ENCODE data around the gene THOC1. TPM values are rescaled to one million over a fixed set of nuclear protein-coding genes. Genes with fewer than 3 reads are reported as not detected.

THOC1 gene
- total and polyA plus RNA-seq, 7 experiments from 2014 or later: 15.1 to 93.7 (median 69.2) TPM

GRCh38 chr18:213966-214365, 53.9 kb downstream of the THOC1 start:
- CTCF ChIA-PET: interaction anchor here (0.6 kb wide), 1 partner anchor 610 kb away, joined by 5 read pairs; no protein-coding TSS in a partner anchor
- no peak overlapping the region for H3K27ac ChIP-seq (ENCODE audit: low read depth, low read length)
- peaks cover 11 to 58% (median 43%) of the 10 kb centered on the region in 5 donors for H3K36me3 Mint-ChIP-seq
- H3K27me3 Mint-ChIP-seq: no peaks in the 10 kb centered on the region
- H3K9me3 ChIP-seq (ENCODE audit: control insufficient read depth in 2 of 3, low read length in 3 of 3): no peaks in the 10 kb centered on the region
- peaks cover 0 to 1% (median 0%) of the 10 kb centered on the region in 11 donors for H3K9me3 Mint-ChIP-seq
- POLR2A ChIA-PET: interaction anchor here (0.6 kb wide), 2 partner anchors 23 to 528 kb away, joined by 3 to 6 read pairs; no protein-coding TSS in a partner anchor
- peaks cover 25 to 79% (median 38%) of the 10 kb centered on the region in 3 experiments for H3K36me3 ChIP-seq (ENCODE audit: control insufficient read depth in 2 of 3, insufficient read depth in 3 of 3, low read length in 3 of 3)
- no peaks in the 10 kb centered on the region for H3K27me3 ChIP-seq (ENCODE audit: control insufficient read depth in 2 of 2, insufficient read depth in 2 of 2, low read length in 2 of 2)
- no peak overlapping the region for H3K4me3 ChIP-seq (ENCODE audit: low read length)
- intact Hi-C loops (cut with micrococcal nuclease): no loop called here
- H3K4me1 ChIP-seq (ENCODE audit: control insufficient read depth in 2 of 2, insufficient read depth in 2 of 2, low read length in 2 of 2): no peaks in the 10 kb centered on the region
- H3K4me3 Mint-ChIP-seq: no peak overlapping the region
- ATAC-seq (no peak), DNase-seq (no peak)
- H3K27ac Mint-ChIP-seq: peak overlapping the region in 3 of 9 donors; percentile 31 to 81 (median 64)
- H3K4me1 Mint-ChIP-seq: peaks cover 0 to 4% (median 0%) of the 10 kb centered on the region in 7 donors

DNA sequence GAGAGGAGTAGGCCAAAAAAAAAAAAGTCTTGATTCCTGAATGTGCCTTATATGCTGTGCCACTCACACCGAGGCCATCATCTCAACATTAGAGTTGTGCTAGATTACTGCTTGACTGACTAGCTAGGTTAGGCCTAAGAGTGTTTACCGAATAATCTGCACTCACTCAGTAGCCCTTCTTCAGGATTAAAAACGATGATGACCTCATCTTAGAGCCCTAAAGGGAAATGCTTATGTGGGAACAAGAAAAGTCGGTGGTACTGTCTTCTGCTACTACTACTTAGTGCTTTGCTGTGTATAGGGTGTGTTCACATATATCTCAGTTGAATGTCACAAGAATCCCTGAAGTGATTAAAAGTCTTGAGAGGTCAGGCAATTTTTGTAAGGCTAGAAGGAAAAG, 54.3 kb downstream of the THOC1 start:
- Histone ChIP-seq H3K27me3 (ENCODE audit: control insufficient read depth in 2 of 2, insufficient read depth in 2 of 2, low read length in 2 of 2) (no peaks in the 10 kb centered on the region), H3K36me3 (ENCODE audit: control insufficient read depth in 2 of 3, insufficient read depth in 3 of 3, low read length in 3 of 3) (peaks cover 25 to 76% (median 35%) of the 10 kb centered on the region in 3 experiments), H3K27ac (ENCODE audit: low read depth, low read length) (no peak overlapping the region), H3K9me3 (ENCODE audit: control insufficient read depth in 2 of 3, low read length in 3 of 3) (no peaks in the 10 kb centered on the region), H3K4me1 (ENCODE audit: control insufficient read depth in 2 of 2, insufficient read depth in 2 of 2, low read length in 2 of 2) (no peaks in the 10 kb centered on the region), H3K4me3 (ENCODE audit: low read length) (no peak overlapping the region)
- Mint-ChIP-seq H3K27me3 (no peaks in the 10 kb centered on the region), H3K4me1 (peaks cover 0 to 4% (median 0%) of the 10 kb centered on the region in 7 donors), H3K27ac (peak overlapping the region in 5 of 9 donors; percentile 16 to 81 (median 55)), H3K4me3 (no peak overlapping the region), H3K36me3 (peaks cover 11 to 59% (median 43%) of the 10 kb centered on the region in 5 donors), H3K9me3 (peaks cover 0 to 1% (median 0%) of the 10 kb centered on the region in 11 donors)
- DNase-seq: no peak
- intact Hi-C loops (cut with micrococcal nuclease): no loop called here
- no peak for ATAC-seq
- ChIA-PET CTCF (interaction anchor here (0.6 kb wide), 1 partner anchor 610 kb away, joined by 5 read pairs; no protein-coding TSS in a partner anchor), POLR2A (interaction anchor here (0.6 kb wide), 1 partner anchor 529 kb away, joined by 6 read pairs; no protein-coding TSS in a partner anchor)

- no peaks in the 10 kb centered on the region for H3K27me3 Mint-ChIP-seq
- H3K9me3 Mint-ChIP-seq: no peaks in the 10 kb centered on the region
- H3K27ac Mint-ChIP-seq: peak overlapping the region in 5 of 9 donors; percentile 16 to 61 (median 28)
- CTCF ChIA-PET: no interaction called here
- Histone ChIP-seq H3K27me3 (ENCODE audit: control insufficient read depth in 2 of 2, insufficient read depth in 2 of 2, low read length in 2 of 2) (no peaks in the 10 kb centered on the region), H3K36me3 (ENCODE audit: control insufficient read depth in 2 of 3, insufficient read depth in 3 of 3, low read length in 3 of 3) (peaks cover 25 to 73% (median 32%) of the 10 kb centered on the region in 3 experiments), H3K27ac (ENCODE audit: low read depth, low read length) (no peak overlapping the region), H3K4me1 (ENCODE audit: control insufficient read depth in 2 of 2, insufficient read depth in 2 of 2, low read length in 2 of 2) (no peaks in the 10 kb centered on the region), H3K9me3 (ENCODE audit: control insufficient read depth in 2 of 3, low read length in 3 of 3) (no peaks in the 10 kb centered on the region), H3K4me3 (ENCODE audit: low read length) (no peak overlapping the region)
- no peak overlapping the region for H3K4me3 Mint-ChIP-seq
- DNase-seq: no peak
- peaks cover 0 to 3% (median 0%) of the 10 kb centered on the region in 7 donors for H3K4me1 Mint-ChIP-seq
- no peak for ATAC-seq
- peaks cover 11 to 63% (median 40%) of the 10 kb centered on the region in 5 donors for H3K36me3 Mint-ChIP-seq
- intact Hi-C loops (cut with micrococcal nuclease): no loop called here
- POLR2A ChIA-PET: no interaction called here
Measured at GRCh38 chr18:212780-213179, 55.1 kb downstream of the THOC1 start.

DNA sequence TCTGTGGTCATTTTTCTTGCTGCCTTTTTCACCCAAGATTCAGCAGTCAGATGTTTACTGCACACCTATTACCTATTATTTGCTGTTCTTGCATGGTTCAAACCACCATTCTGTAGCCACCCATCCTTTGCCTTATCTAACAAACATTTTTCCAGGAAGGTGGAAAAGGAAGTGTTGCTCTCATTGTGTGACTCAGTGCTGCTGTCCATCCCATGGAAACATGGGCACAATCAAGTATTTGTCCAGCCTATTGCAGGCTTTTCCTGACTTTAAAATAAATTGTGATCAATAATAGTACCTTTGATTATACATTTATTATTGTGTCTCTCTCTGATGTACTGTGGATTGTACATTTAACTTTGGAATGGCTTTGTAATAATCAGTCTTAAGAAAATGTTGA, 56.3 kb downstream of the THOC1 start:
- intact Hi-C loops (cut with micrococcal nuclease): no loop called here
- peaks cover 11 to 61% (median 37%) of the 10 kb centered on the region in 5 donors for H3K36me3 Mint-ChIP-seq
- no peak overlapping the region for H3K4me3 Mint-ChIP-seq
- H3K9me3 ChIP-seq (ENCODE audit: control insufficient read depth in 2 of 3, low read length in 3 of 3): no peaks in the 10 kb centered on the region
- ATAC-seq: no peak
- DNase-seq: no peak
- H3K4me1 ChIP-seq (ENCODE audit: control insufficient read depth in 2 of 2, insufficient read depth in 2 of 2, low read length in 2 of 2): no peaks in the 10 kb centered on the region
- H3K27ac Mint-ChIP-seq: peak overlapping the region in 2 of 9 donors; percentile 46 to 47
- no peaks in the 10 kb centered on the region for H3K27me3 Mint-ChIP-seq
- H3K4me3 ChIP-seq (ENCODE audit: low read length): no peak overlapping the region
- H3K36me3 ChIP-seq (ENCODE audit: control insufficient read depth in 2 of 3, insufficient read depth in 3 of 3, low read length in 3 of 3): peaks cover 20 to 69% (median 30%) of the 10 kb centered on the region in 3 experiments
- peaks cover 0 to 3% (median 0%) of the 10 kb centered on the region in 7 donors for H3K4me1 Mint-ChIP-seq
- H3K27me3 ChIP-seq (ENCODE audit: control insufficient read depth in 2 of 2, insufficient read depth in 2 of 2, low read length in 2 of 2): no peaks in the 10 kb centered on the region
- POLR2A ChIA-PET: no interaction called here
- no peaks in the 10 kb centered on the region for H3K9me3 Mint-ChIP-seq
- H3K27ac ChIP-seq (ENCODE audit: low read depth, low read length): no peak overlapping the region
- CTCF ChIA-PET: no interaction called here

GRCh38 chr18:210733-211132, 57.1 kb downstream of the THOC1 start:
- peak overlapping the region in 5 of 9 donors; percentile 38 to 66 (median 47) for H3K27ac Mint-ChIP-seq
- Histone ChIP-seq H3K4me1 (ENCODE audit: control insufficient read depth in 2 of 2, insufficient read depth in 2 of 2, low read length in 2 of 2) (no peaks in the 10 kb centered on the region), H3K4me3 (ENCODE audit: low read length) (no peak overlapping the region), H3K27me3 (ENCODE audit: control insufficient read depth in 2 of 2, insufficient read depth in 2 of 2, low read length in 2 of 2) (no peaks in the 10 kb centered on the region), H3K27ac (ENCODE audit: low read depth, low read length) (no peak overlapping the region), H3K9me3 (ENCODE audit: control insufficient read depth in 2 of 3, low read length in 3 of 3) (no peaks in the 10 kb centered on the region), H3K36me3 (ENCODE audit: control insufficient read depth in 2 of 3, insufficient read depth in 3 of 3, low read length in 3 of 3) (peaks cover 16 to 70% (median 25%) of the 10 kb centered on the region in 3 experiments)
- no peaks in the 10 kb centered on the region for H3K27me3 Mint-ChIP-seq
- intact Hi-C loops (cut with micrococcal nuclease): no loop called here
- ChIA-PET CTCF (no interaction called here), POLR2A (no interaction called here)
- H3K4me3 Mint-ChIP-seq: no peak overlapping the region
- ATAC-seq (no peak), DNase-seq (no peak)
- no peaks in the 10 kb centered on the region for H3K9me3 Mint-ChIP-seq
- H3K36me3 Mint-ChIP-seq: peaks cover 17 to 66% (median 41%) of the 10 kb centered on the region in 5 donors
- H3K4me1 Mint-ChIP-seq: peaks cover 0 to 3% (median 0%) of the 10 kb centered on the region in 7 donors

- Histone ChIP-seq H3K9me3 (ENCODE audit: control insufficient read depth in 2 of 3, low read length in 3 of 3) (no peaks in the 10 kb centered on the region), H3K27me3 (ENCODE audit: control insufficient read depth in 2 of 2, insufficient read depth in 2 of 2, low read length in 2 of 2) (no peaks in the 10 kb centered on the region), H3K4me3 (ENCODE audit: low read length) (no peak overlapping the region), H3K36me3 (ENCODE audit: control insufficient read depth in 2 of 3, insufficient read depth in 3 of 3, low read length in 3 of 3) (peaks cover 16 to 77% (median 19%) of the 10 kb centered on the region in 3 experiments), H3K27ac (ENCODE audit: low read depth, low read length) (no peak overlapping the region), H3K4me1 (ENCODE audit: control insufficient read depth in 2 of 2, insufficient read depth in 2 of 2, low read length in 2 of 2) (no peaks in the 10 kb centered on the region)
- H3K4me3 Mint-ChIP-seq: no peak overlapping the region
- DNase-seq (no peak), ATAC-seq (no peak)
- intact Hi-C loops (cut with micrococcal nuclease): no loop called here
- H3K4me1 Mint-ChIP-seq: peaks cover 0 to 3% (median 0%) of the 10 kb centered on the region in 7 donors
- peak overlapping the region in 3 of 9 donors; percentile 46 to 71 (median 56) for H3K27ac Mint-ChIP-seq
- no peaks in the 10 kb centered on the region for H3K27me3 Mint-ChIP-seq
- POLR2A ChIA-PET: no interaction called here
- H3K9me3 Mint-ChIP-seq: no peaks in the 10 kb centered on the region
- CTCF ChIA-PET: no interaction called here
- H3K36me3 Mint-ChIP-seq: peaks cover 17 to 67% (median 44%) of the 10 kb centered on the region in 5 donors
Measured at GRCh38 chr18:210075-210474, 57.8 kb downstream of the THOC1 start.

- H3K4me1 ChIP-seq (ENCODE audit: control insufficient read depth in 2 of 2, insufficient read depth in 2 of 2, low read length in 2 of 2): no peaks in the 10 kb centered on the region
- peaks cover 12 to 43% (median 34%) of the 10 kb centered on the region in 5 donors for H3K36me3 Mint-ChIP-seq
Measured at GRCh38 chr18:199768-200167, 68.1 kb downstream of the THOC1 start.

More at GRCh38 chr18:199768-200167, 68.1 kb downstream of the THOC1 start:
- H3K36me3 ChIP-seq (ENCODE audit: control insufficient read depth in 2 of 3, insufficient read depth in 3 of 3, low read length in 3 of 3): peaks cover 5 to 75% (median 11%) of the 10 kb centered on the region in 3 experiments
- no peak for DNase-seq
- H3K4me3 Mint-ChIP-seq: no peak overlapping the region
- H3K4me3 ChIP-seq (ENCODE audit: low read length): no peak overlapping the region
- H3K4me1 Mint-ChIP-seq: peaks cover 0 to 11% (median 5%) of the 10 kb centered on the region in 7 donors
- H3K27me3 Mint-ChIP-seq: no peaks in the 10 kb centered on the region
- CTCF ChIA-PET: no interaction called here
- peak overlapping the region in 1 of 9 donors; percentile 9 for H3K27ac Mint-ChIP-seq
- no peaks in the 10 kb centered on the region for H3K9me3 Mint-ChIP-seq
- no peaks in the 10 kb centered on the region for H3K27me3 ChIP-seq (ENCODE audit: control insufficient read depth in 2 of 2, insufficient read depth in 2 of 2, low read length in 2 of 2)
- POLR2A ChIA-PET: no interaction called here
- intact Hi-C loops (cut with micrococcal nuclease): no loop called here
- no peaks in the 10 kb centered on the region for H3K9me3 ChIP-seq (ENCODE audit: control insufficient read depth in 2 of 3, low read length in 3 of 3)
- no peak overlapping the region for H3K27ac ChIP-seq (ENCODE audit: low read depth, low read length)
- ATAC-seq: no peak

Data from naive thymus-derived CD4-positive, alpha-beta T cell (primary cell).